ENCODE data around the gene RASSF4. TPM values are rescaled to one million over a fixed set of nuclear protein-coding genes. Genes with fewer than 3 reads are reported as not detected.

Gene RASSF4
- total and polyA plus RNA-seq, 2 experiments from 2014 or later: 2.1 to 2.3 TPM

GRCh38 chr10:45044290-45044689, 84.7 kb downstream of the RASSF4 start:
- 16 to 18% methylated on average over 7 of the region's 7 CpGs for WGBS, 2 experiments (ENCODE audit: low coverage in 1 of 2, low lambda C conversion rate in 2 of 2, missing lambda C conversion rate in 2 of 2)
- no peaks in the 10 kb centered on the region for H3K9me3 ChIP-seq (ENCODE audit: low read depth)
- H3F3A ChIP-seq (ENCODE audit: insufficient read depth): no peaks in the 10 kb centered on the region
- H3K4me3 ChIP-seq: no peak overlapping the region
- H3K9me2 ChIP-seq (ENCODE audit: insufficient read depth): no peaks in the 10 kb centered on the region
- H3K27ac ChIP-seq: no peak overlapping the region
- DNase-seq: no peak
- H4K20me1 ChIP-seq (ENCODE audit: insufficient read depth): no peaks in the 10 kb centered on the region
- H3K79me2 ChIP-seq (ENCODE audit: insufficient read depth): no peaks in the 10 kb centered on the region
- in situ Hi-C loops (cut with MboI): no loop called here
- no peak overlapping the region for H3K9ac ChIP-seq
- no peak overlapping the region for H2AFZ ChIP-seq
- H3K4me1 ChIP-seq (ENCODE audit: insufficient read depth): no peaks in the 10 kb centered on the region
- H3K4me2 ChIP-seq (ENCODE audit: unreplicated experiment): no peak overlapping the region
- H3K36me3 ChIP-seq (ENCODE audit: low read depth): no peaks in the 10 kb centered on the region
- TF ChIP-seq EZH2 (IDR thresholded peaks at IDR 0.05; ENCODE audit: insufficient read depth, poor library complexity, severe bottlenecking) (no peak), EZH2phosphoT487 (IDR thresholded peaks at IDR 0.05; ENCODE audit: insufficient read depth, low read depth) (no peak)
- no peaks in the 10 kb centered on the region; the same call in 1 of the 2 replicates for H3K27me3 ChIP-seq (replicated peaks; ENCODE audit: insufficient read depth)

Other genes with a start within 250 kb of the RASSF4 start
- not detected in 2 replicates for gene TMEM72, start 48.5 kb upstream of the RASSF4 start, total RNA-seq (2014; rRNA removed; shearing (Covaris generic))
- gene TMEM72, start 48.5 kb upstream of the RASSF4 start, polyA plus RNA-seq (2016; fragmentation: Nextera tagmentation; extraction: Ambion mirVana): not detected in 2 replicates
- 7.0 and 10.1 TPM in 2 replicates for gene DEPP1, start 19.0 kb downstream of the RASSF4 start, total RNA-seq (2014; rRNA removed; shearing (Covaris generic))
- 10.2 and 13.8 TPM in 2 replicates for gene DEPP1, start 19.0 kb downstream of the RASSF4 start, polyA plus RNA-seq (2016; fragmentation: Nextera tagmentation; extraction: Ambion mirVana)
- 14.0 and 15.5 TPM in 2 replicates for gene ZNF22, start 41.1 kb downstream of the RASSF4 start, total RNA-seq (2014; rRNA removed; shearing (Covaris generic))
- gene ZNF22, start 41.1 kb downstream of the RASSF4 start, polyA plus RNA-seq (2016; fragmentation: Nextera tagmentation; extraction: Ambion mirVana): 16.7 and 17.3 TPM in 2 replicates